K562 treated with DMSO at 1 percent for 4 hours (cell line): ENCODE results near the gene AP1G1. TPM values are rescaled to one million over a fixed set of nuclear protein-coding genes. Genes with fewer than 3 reads are reported as not detected.

Source experiments
- total RNA-seq: library from RNA; unstranded; fragments of 300-600 nt; gene quantifications from 2 replicates; pipeline ENCODE4 v1.2.3, GENCODE V29; 2022; ENCODE audit not compliant: insufficient read depth

AP1G1 gene
- 39.1 and 44.6 TPM in 2 replicates for total RNA-seq

GRCh38 chr16:71808593-71809459, at the start of gene AP1G1:
TSS of gene AP1G1 (minus strand) at chr16:71808834. CDS start at chr16:71789479, 19,355 bp downstream.

GRCh38 chr16:71845639-71846430, 37.2 kb upstream of the AP1G1 start, which contains the start of gene ATXN1L:
TSS of gene ATXN1L (plus strand) at chr16:71845976. CDS start at chr16:71849741, 3,765 bp downstream.

GRCh38 chr16:71724320-71724751, 84.3 kb downstream of the AP1G1 start, which contains the start of gene PHLPP2:
TSS of gene PHLPP2 (minus strand) at chr16:71724701. CDS start at chr16:71714795, 9,906 bp downstream.

Other genes starting within 250 kb of the AP1G1 start
- gene TAT, start 231.7 kb downstream of the AP1G1 start, total RNA-seq: not detected in 2 replicates
- gene MARVELD3, start 182.7 kb downstream of the AP1G1 start, total RNA-seq: not detected in 2 replicates
- 1.8 and 2.5 TPM in 2 replicates for gene PHLPP2, start 84.1 kb downstream of the AP1G1 start, total RNA-seq
- 7.5 and 9.8 TPM in 2 replicates for gene ATXN1L, start 37.1 kb upstream of the AP1G1 start, total RNA-seq
- gene ZNF821, start 75.3 kb upstream of the AP1G1 start, total RNA-seq: 4.4 and 5.6 TPM in 2 replicates
- gene IST1, start 86.7 kb upstream of the AP1G1 start, total RNA-seq: 96.4 and 139 TPM in 2 replicates
- gene PKD1L3, start 191.6 kb upstream of the AP1G1 start, total RNA-seq: not detected in 2 replicates
- gene DHODH, start 199.9 kb upstream of the AP1G1 start, total RNA-seq: 1.6 and 1.8 TPM in 2 replicates
- gene HP, start 245.7 kb upstream of the AP1G1 start, total RNA-seq: not detected in 2 replicates